ENCODE data around the gene GCK.

DNA sequence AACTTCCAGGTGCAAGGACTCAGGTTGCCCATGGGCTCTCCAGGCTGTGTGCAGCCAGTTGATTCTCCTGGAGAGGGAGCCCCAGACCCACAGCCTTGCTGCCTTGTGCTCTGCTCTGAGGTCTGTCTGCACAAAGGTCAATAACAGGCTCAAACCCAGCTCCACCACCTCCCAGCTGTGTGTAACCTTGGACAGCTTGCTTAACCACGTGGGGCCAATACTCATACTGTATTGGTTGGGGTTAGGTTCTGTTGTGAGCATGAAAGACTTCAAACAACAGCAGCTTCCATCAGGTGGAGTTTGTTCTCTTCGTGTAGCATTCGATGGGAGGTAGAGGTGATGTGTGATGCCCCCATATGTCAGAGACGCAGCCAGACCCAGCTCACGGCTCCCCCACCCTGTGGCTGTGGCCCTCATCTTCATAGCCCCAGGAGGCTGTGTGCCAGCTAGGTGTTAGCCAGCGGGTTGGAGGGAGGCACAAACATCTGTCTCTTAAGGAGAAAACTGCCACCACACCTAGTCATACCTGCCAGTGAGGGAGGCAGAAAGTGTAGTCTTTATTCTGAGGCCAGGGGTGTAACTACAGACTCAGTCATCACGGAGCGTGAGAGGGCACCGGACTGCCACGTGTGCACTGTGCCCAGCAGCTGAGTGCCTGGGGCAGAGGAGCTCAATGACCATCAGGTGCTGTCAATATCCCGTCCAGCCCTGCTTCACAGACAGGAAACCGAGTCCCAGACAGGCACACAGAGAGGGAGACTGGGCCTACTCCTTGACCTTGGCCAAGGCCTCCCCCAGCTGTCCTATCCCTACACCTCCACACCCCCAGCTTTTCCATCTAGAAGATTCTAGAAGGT, 57.8 kb downstream of the GCK start:
- TF ChIP-seq, protein P1, sequence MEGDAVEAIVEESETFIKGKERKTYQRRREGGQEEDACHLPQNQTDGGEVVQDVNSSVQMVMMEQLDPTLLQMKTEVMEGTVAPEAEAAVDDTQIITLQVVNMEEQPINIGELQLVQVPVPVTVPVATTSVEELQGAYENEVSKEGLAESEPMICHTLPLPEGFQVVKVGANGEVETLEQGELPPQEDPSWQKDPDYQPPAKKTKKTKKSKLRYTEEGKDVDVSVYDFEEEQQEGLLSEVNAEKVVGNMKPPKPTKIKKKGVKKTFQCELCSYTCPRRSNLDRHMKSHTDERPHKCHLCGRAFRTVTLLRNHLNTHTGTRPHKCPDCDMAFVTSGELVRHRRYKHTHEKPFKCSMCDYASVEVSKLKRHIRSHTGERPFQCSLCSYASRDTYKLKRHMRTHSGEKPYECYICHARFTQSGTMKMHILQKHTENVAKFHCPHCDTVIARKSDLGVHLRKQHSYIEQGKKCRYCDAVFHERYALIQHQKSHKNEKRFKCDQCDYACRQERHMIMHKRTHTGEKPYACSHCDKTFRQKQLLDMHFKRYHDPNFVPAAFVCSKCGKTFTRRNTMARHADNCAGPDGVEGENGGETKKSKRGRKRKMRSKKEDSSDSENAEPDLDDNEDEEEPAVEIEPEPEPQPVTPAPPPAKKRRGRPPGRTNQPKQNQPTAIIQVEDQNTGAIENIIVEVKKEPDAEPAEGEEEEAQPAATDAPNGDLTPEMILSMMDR (IDR thresholded peaks at IDR 0.05), result no peak
- TF ChIP-seq POLR2A (IDR thresholded peaks at IDR 0.05), result no peak
